Stimulated activated CD4-positive, alpha-beta T cell treated with anti-CD3 and anti-CD28 coated beads, Interleukin-2, amount 100 ng/mL, for 24 hours (primary cell): ENCODE measurements around the gene MAN2B2.

ENCODE experiments used
- DNase-seq, 2 donors: peaks; one replicate each; pipeline ENCODE4 v3.0.0-alpha.2; 2020

Gene MAN2B2

DNA sequence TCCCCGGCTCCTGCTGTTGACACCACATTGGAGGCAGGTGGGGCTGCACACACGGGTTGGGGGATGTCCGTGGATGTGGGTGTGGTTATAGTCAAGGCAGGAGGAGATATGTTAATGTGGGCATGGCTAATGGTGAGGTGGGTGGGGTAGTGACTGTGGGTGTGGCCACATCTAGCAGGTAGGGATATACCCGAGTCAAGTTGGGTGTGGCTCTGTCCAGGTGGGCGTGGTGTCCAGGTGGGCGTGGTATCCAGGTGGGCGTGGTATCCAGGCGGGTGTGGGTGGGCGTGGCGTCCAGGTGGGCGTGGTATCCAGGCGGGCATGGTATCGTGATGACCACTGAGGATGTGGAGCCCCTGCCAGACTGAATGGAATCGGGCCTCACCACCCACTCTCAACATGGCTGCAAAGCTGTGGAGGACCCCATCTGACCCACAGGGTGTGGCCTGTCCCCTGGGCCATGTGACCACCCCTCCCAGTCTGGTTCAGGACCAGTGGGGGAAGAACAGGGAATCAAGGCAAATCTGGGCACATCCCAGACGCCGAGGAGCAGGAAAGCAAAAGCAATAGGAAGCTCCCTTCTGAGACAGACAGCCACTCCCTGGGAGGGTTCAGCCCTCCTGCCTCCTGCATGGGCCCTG is 21.0 kb downstream of the MAN2B2 start:
- DNase-seq, result no peak

- DNase-seq, result no peak
Observed at GRCh38 chr4:6596948-6597347, 22.0 kb downstream of the MAN2B2 start.

- no peak for DNase-seq
Observed at GRCh38 chr4:6598127-6598526, 23.1 kb downstream of the MAN2B2 start.

DNA sequence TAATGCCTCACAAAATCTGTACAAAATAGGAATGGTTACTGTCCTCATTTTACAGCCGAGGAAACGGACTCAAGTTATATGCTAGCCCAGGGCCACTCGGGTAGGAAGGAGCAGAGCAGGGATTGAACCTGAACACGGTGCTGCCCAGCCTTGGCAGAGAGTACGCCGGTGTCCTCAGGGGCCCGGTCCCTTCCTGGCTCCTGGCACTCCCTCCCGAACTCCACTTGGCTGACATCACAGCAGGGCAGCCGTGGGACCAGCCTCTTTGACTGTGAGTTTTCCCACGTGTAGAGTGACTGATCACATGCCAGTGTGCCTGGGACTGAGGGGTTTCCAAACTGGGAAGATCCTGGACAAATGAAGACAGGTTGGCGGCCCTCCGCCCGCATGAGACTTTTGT is 23.7 kb downstream of the MAN2B2 start:
- no peak for DNase-seq

DNA sequence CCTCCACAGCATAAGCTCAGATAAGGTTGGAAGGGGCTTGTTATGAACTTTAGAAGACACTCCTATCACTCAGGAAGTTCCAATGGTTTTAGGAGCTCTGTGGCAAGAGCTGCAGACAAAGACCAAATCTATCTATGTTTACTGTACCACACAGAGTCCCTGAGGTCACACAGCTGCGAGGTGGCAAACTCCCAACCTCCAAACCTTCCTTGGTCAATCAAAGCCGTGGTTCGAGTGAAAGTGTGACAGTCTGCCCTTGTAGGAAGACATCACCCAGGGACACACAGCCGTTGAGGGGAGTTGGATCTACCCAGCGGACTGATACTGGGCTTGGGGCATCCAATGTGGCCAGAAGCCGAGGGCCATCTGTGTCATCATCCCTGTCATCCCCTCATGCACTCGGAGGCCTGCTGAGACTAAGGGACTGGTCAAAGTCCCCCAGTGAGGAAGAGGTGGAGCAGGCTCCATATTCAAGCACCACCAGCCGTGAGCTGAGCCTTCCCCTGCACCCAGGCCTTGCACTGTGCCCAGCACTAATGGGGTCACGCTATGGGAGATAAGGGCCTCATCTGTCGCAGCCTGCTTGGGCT is 26.8 kb downstream of the MAN2B2 start:
- DNase-seq, result no peak

- DNase-seq, result no peak
Observed at GRCh38 chr4:6602289-6602688, 27.3 kb downstream of the MAN2B2 start.

DNA sequence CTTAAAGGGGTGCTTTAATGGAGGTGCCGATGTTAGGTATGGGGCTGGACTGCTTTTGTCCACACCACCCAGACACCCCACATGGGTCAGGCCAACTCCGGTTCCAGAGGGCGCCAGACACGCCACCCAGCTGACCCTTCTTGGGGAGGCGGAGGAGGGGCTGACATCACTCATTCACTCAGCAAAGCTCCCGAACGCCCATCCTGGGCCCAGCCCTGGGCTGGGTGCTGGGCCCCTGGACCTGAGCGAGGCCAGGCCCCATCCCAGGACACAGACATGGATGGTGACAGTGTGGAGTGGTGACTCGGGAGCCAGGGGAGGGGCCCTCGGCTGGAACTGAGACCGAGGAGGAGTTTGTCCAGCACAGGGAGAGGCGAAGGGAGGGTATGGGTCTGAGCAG is 28.1 kb downstream of the MAN2B2 start:
- no peak for DNase-seq

DNA sequence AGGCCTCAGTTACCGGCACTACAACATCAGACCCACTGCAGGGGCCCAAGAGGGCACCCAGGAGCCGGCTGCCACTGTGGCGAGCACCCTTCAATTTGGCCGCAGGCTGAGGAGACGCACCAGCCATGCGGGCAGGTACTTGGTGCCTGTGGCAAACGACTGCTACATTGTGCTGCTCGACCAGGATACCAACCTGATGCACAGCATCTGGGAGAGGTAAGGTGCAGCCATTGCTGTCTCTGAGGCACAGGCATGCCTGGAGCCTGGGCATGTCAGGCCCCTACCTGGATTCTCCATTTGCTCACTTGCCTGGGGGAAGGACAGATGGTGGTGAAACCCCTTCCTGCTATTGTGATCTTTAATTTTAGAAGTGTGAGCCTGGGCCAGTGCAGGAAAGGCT is 30.1 kb downstream of the MAN2B2 start:
- no peak for DNase-seq

- no peak for DNase-seq
Observed at GRCh38 chr4:6605605-6606004, 30.6 kb downstream of the MAN2B2 start.

- DNase-seq, result no peak
Observed at GRCh38 chr4:6606465-6607235, 31.7 kb downstream of the MAN2B2 start.

DNA sequence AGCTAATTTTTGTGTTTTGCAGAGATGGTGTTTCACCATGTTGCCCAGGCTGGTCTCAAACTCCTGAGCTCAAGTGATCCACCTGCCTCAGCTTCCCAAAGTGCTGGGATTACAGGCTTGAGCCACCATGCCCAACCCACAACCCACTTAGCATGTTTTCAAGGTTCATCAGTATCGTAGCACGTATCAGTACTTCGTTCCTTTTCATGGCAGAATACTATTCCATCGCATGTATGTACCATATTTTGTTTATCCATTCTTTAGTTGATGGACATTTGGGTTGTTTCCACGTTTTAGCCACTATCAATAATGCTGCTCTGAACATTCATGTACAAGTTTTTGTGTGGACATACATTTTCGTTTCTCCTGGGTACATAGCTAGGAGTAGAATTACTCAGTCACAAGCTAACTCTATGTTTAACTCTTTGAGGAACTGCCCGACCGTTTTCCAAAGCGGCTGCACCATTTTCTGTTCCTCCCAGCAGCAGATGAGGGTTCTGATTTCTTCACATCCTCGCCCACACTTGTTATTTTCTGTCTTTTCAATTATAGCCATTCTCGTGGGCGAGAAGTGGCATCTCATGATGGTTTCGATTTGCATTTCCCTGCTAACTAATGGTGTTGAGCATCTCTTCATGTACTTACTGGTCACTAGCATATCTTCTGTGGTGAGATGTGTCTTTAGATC is 32.5 kb downstream of the MAN2B2 start:
- DNase-seq, result no peak

DNA sequence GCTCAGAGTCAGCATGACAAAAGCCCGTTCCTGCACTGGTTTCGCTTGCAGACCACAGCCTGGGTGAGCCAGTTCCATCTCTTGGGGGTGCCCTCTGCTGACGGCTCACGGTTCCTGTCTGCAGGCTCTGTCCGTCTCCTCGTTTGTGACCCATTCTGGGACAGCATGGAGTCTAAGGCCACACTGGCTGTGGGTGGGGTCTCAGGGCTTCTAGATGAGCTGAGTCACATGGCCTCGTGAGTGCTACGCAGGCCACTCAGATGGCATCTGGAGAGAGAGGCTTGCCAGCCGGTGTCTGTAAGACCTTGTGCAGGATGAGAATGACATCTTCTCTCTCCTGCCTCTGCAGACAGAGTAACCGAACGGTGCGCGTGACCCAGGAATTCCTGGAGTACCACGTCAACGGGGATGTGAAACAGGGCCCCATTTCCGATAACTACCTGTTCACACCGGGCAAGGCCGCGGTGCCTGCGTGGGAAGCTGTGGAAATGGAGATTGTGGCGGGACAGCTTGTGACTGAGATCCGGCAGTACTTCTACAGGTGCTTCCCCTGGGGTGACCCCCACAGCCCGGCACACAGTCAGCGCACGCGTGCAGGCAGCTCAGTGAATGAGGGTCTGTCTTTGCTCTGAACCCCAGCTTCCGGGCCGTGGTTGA is 33.9 kb downstream of the MAN2B2 start:
- DNase-seq, result no peak

- no peak for DNase-seq
Observed at GRCh38 chr4:6609415-6610079, 34.6 kb downstream of the MAN2B2 start.

DNA sequence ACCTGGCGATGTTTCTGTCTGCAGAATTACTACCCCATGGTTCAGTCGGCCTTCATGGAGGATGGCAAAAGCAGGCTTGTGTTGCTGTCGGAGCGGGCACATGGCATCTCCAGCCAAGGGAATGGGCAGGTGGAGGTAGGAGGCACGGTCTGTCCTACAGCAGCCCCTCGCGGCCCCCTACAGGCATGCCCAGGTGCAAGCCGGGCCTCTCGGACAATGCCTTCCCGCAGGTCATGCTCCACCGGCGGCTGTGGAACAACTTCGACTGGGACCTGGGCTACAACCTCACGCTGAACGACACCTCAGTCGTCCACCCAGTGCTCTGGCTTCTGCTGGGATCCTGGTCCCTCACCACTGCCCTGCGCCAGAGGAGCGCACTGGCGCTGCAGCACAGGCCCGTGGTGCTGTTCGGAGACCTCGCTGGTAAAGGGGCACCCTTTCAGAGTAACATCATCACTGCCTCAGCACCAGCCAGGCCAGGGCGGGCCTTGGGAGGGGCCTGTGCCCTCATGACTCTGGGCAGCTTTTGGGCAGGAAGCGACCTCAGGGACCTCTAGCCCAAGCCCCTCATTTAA is 36.0 kb downstream of the MAN2B2 start:
- no peak for DNase-seq

GRCh38 chr4:6612961-6613675 is 38.1 kb downstream of the MAN2B2 start:
- DNase-seq, result no peak

- DNase-seq, result no peak
Observed at GRCh38 chr4:6613676-6614651, 39.0 kb downstream of the MAN2B2 start.

- DNase-seq, result no peak
Observed at GRCh38 chr4:6614701-6615230, 39.8 kb downstream of the MAN2B2 start.

DNA sequence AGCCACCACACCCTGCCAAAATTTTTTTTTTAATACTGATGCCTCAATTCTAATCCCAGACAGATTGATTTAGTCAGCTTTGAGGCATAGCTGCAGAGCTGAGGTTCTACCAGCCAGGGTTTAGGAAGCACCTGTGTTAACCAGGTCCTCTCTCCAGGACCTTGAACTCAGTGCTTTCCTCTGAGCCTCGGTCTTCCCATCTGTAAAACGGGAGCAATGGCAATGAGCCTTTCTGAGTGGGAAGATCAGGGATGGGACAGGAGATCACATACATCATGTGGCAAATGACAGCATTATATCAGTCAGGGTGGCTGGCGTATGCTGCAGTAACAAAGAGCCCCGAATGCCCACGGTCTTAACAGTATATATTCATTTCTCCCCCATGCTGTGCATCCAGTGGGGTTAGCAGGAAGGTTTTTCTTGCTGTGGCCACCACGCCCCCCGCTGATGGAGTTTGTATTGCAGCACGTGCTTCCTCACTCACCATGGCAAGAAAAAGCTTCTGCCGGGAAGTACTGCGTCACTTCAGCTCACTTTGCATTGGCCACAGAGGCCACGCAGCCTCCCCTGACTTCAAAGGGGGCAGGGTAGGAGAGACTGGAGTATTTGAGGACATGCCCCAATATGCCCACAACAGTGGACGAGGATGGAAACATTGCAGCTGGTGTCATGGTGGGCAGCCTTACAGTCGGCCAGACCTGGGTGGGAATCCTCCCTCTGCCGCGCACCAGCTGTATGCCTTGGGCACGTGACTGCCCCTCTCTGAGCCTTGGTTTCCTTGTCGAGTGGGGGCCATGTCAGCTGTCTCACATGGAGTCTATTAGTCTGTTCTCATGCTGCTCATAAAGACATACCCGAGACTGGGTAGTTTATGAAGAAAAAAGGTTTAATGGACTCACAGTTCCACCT is 41.4 kb downstream of the MAN2B2 start:
- DNase-seq, result no peak

DNA sequence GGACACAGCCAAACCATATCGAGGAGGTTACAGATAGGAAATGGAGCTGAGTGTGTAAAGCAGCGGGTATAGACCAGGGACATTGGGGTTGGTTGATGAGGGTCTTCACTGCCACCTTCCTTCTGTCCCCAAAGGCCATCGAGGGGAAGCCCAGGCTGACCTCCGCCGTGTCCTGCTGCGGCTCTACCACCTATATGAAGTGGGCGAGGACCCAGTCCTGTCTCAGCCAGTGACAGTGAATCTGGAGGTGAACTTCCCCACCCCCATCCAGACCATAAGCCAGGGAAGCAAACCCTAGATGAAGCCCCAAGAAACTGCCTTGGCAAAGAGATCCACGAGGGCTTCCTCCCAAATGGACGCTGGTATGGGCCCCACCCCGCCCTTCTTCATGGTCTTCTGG is 42.3 kb downstream of the MAN2B2 start:
- DNase-seq, result no peak
